Activated T-cell treated with anti-CD3 and anti-CD28 coated beads for 1 hour (primary cell): ENCODE measurements around the gene GALNT12.

Experiments
- DNase-seq: peaks from one replicate; pipeline ENCODE4 v3.0.0-alpha.2; 2020; ENCODE audit warnings: low read depth

Gene GALNT12

DNA sequence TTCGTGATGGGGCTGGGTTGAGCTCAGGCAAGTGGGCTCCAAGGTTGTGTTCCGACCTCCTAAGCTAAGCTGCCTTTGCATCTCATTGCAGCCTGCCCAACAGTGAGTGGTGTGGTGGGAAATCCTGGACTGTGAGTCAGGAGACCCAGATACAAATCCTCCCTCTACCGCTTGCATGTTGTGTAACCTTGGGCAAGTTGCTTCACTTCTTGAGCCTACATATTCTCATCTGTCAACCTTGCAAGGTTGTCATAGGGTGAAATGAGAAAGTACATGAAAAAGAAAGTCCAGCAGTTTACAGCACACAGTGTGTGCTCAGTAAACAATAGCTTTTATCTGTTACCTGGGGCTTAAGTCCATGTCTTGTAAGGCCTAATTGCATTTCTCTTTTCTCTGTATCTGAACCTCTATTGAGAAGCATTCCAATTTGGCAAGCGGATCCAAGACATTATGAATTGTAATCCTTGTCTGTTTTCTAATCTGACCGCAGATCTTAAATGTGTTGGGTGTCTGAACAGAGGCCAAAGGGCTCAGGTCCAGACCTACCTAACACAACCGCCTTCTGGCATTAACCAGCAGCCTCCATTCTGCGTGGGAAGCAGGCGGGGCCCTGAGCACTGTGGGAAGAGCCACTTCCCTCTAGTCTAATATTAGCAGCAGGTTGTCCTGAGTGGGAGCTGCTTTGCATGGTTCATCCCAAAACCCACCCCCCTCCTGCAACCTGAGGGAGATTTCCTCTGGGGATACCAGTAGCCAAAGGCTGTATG, 1.8 kb upstream of the GALNT12 start:
- DNase-seq: no peak

- DNase-seq: no peak
Observed at GRCh38 chr9:98806394-98807035, 955 bp upstream of the GALNT12 start.

DNA sequence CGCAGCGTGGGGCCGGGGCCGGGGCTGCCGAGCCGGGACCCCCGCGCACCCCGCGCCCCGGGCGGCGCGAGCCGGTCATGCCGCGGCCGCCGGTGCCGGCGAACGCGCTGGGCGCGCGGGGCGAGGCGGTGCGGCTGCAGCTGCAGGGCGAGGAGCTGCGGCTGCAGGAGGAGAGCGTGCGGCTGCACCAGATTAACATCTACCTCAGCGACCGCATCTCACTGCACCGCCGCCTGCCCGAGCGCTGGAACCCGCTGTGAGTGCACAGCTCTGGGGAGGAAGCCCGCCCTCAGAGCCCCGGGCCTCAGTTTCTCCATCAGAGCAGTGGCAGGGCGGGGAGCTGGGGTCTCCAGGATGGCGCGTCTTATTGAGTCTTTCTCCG, 335 bp downstream of the GALNT12 start:
- no peak for DNase-seq

DNA sequence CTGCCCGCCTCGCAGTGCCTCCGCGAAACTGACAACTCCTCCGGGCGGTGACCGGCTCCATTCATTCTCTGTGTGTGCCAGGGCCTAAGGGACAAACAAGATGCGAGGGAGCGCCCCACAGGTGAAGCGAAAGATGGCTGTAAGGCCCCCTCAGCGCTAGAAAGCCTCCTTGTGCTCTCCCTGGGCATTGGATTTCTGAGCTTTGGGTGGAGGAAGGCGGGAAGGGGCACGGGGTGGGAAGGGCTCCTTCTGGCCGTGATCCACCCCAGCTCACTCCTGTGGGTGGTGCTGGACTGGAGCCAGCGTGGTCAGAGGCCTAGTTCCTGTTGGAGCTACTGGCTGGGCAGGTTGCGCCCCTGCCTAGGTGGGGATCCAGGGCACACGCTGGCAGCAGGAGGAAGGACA, 943 bp downstream of the GALNT12 start:
- DNase-seq: no peak

DNA sequence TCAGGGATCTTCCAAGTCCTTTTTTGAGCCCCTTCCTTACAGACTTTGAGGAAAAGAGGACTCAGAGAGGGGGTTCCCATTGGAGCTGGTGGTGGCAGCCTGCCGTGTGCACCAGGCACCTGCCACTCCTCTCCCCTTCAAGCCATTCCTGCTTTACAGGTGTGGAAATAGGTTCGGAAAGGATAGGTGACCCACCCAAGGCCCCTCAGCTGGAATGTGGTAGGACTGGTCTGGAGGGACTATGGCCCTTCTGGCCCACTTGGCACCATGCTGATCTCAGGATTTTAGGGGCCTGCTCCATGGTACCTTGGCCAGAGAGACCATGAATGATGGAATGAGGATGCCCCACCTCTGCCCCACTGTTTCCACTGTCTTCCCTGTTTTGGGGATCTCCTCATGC, 1.4 kb downstream of the GALNT12 start:
- no peak for DNase-seq

DNA sequence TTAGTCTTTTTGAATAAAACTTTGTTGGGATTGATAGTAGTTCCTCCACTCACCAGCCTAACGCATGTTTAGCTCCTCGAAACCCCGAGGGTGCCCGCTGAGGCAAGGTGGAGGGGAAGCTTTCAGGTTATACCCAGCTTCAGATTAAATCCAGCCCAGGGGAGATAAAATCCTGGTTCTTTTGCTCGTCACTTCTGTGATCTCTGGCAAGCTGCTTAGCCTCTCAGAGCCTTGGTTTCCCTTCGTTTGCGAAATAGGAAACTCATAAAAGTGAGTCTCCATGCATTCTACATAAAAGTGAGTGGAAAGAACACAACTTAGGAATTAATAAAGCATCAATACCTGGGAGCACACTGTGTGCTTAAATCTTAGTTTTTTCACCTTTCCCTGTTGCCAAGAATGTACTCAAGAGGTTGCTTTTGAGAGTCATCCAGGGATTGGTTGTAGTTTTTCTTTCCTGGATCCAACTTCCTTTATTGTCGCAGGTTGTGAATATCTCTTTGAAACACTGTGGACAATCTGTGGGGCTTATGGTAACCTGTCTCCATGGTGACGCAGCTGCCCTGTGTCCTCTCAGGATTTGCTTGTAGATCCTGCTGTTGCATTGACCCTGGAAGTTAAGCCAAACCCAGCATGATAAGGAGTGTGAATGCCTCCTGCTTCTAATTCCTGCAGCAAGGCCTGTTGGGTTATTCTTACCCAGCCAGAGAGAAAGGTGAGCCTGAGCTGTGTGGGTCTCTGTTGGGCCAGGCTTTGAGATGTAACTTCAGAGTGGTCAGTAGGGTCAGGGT, 2.0 kb downstream of the GALNT12 start:
- DNase-seq: no peak

GRCh38 chr9:98810102-98810842, 2.8 kb downstream of the GALNT12 start:
- DNase-seq: no peak

- no peak for DNase-seq
Observed at GRCh38 chr9:98811051-98811650, 3.7 kb downstream of the GALNT12 start.

DNA sequence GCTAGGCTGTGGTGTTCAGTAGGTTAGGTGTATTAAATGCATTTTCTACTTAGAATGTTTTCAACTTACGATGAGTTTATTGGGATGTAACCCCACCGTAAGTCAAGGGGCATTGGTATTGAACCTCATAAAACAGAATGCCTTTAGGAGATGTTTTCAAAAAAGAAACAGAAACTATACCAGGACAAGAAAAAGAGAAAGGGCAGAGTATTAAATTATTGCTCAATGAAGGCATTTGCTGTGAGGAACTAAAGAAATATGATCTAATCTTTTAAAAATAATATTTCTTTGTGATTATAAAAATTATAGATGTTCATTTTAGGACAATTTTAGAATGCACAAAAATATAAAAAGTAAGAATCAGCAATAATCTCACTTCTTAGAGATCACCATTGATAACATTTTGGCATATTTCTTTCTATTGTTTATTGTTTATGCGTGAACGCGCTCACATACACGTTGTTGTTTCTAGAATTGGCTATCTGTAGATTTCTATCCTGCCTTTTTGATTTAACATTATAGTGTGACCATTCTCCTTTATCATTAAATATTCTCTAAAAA, 8.0 kb downstream of the GALNT12 start:
- no peak for DNase-seq

GRCh38 chr9:98818764-98819163, 11.3 kb downstream of the GALNT12 start:
- no peak for DNase-seq

- DNase-seq: no peak
Observed at GRCh38 chr9:98819231-98819630, 11.8 kb downstream of the GALNT12 start.

DNA sequence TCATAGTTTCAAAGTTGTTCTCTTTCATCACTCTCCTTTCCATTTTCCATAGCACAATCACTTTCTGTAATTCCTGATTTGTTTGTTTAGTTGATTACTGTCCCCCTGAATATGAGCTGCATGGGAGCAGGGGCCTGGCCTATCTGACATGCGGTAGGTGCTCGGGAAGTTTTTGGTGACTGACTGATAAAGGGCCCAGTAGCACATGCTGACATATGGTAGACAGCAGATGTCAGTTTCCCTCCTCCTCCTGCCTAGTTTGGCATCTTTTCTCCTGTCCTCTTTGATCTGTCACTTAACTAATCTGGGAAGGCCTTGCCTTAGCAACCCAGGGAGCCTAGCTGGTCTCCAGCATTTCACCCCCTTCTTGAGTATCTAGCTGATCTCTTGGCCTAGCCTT, 14.4 kb downstream of the GALNT12 start:
- DNase-seq: no peak

DNA sequence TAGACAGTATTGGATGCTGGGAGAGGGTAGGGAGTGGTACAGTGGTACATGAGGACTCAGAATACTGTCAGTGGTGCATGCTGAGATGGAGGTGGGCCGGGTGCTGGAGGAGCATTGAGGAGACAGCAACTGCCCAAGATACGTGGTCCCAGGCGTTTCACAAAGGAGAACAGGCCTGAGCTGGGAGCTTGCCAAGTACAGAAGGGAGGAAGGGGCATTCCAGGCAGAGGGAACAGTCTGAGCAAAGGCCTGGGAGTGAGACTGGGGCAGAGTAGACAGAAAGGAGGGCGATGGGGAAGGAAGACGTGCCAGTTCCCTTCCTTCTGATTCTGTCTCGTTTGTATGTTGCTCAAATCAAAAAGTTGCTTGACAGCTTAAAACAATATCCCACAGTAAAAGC, 15.2 kb downstream of the GALNT12 start:
- DNase-seq: no peak

GRCh38 chr9:98823666-98824334, 16.3 kb downstream of the GALNT12 start:
- DNase-seq: no peak

GRCh38 chr9:98825414-98825813, 17.9 kb downstream of the GALNT12 start:
- DNase-seq: no peak

DNA sequence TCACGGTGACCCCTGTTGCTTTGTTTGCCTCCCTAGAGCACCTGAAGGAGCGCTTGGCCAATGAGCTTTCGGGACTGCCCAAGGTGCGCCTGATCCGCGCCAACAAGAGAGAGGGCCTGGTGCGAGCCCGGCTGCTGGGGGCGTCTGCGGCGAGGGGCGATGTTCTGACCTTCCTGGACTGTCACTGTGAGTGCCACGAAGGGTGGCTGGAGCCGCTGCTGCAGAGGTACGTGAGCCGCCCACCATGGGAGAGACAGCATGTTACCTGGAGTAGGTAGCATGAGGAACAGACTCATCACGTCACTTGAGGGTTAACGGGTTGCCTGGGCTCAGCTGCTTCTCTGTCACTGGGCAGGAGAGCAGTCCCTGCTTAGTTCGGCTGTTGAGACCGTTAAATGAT, 19.2 kb downstream of the GALNT12 start:
- no peak for DNase-seq

DNA sequence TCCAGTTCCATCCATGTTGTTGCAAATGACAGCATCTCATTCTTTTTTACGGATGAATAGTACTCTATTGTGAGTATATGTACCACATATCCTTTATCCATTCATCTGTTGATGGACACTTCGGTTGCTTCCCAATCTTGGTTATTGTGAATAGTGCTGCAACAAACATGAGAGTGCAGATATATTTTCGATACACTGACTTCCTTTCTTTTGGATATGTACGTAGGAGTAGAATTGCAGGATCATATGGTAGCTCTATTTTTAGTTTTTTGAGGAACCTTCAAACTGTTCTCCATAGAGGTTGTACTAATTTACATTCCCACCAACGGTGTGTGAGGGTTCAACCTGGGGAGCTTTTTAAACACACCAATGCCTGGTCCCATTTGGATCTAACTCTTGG, 22.3 kb downstream of the GALNT12 start:
- no peak for DNase-seq

- DNase-seq: no peak
Observed at GRCh38 chr9:98830554-98830953, 23.1 kb downstream of the GALNT12 start.

DNA sequence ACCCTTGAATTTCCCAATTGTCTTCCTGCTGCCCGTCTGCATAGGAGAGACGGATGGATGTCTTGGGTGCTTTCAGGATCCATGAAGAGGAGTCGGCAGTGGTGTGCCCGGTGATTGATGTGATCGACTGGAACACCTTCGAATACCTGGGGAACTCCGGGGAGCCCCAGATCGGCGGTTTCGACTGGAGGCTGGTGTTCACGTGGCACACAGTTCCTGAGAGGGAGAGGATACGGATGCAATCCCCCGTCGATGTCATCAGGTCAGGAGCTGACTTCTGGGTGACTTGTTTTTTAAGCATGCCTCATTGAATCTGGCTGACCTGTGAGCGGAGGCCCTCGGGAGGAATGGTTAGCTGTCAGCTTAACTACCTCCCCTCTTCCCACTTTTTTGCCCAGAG, 24.2 kb downstream of the GALNT12 start:
- no peak for DNase-seq

DNA sequence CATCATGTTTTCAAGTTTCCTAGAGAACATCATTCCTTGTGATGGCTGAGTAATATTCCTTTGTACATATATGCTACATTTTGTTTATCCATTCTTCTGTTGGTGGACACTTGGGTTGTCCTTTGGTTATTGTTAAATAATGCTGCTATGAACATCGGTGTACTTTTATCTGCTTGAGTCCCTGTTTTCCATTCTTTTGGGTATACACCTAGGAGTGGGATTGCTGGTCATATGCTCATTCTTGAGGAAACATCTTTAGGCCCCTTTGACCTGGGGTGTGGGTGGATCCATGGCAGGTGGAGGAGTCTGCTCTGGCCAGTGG, 25.3 kb downstream of the GALNT12 start:
- DNase-seq: no peak
